Liver (tissue), 9 donors: ENCODE measurements around the gene MAP3K21. TPM values are rescaled to one million over a fixed set of nuclear protein-coding genes. Genes with fewer than 3 reads are reported as not detected.

ENCODE experiments used
- DNase-seq: peaks from one replicate; pipeline ENCODE4 v3.0.0-alpha.2; 2017; ENCODE audit warnings: low spot score
- H3K27ac ChIP-seq, 2 donors: one replicate each; pipeline ENCODE4 v1.7.0; 2013; ENCODE audit warnings: inconsistent platforms in 2 of 2, low read length in 2 of 2, control low read depth in 1 of 2, low read depth in 1 of 2, mild to moderate bottlenecking in 1 of 2
- H3K27me3 ChIP-seq, 4 donors: one replicate each; pipeline versions ENCODE4 v1.6.1 to v1.7.0; 2013; ENCODE audit warnings: low read length in 3 of 4, inconsistent platforms in 1 of 4, mild to moderate bottlenecking in 1 of 4, moderate library complexity in 1 of 4; ENCODE audit not compliant: control insufficient read depth in 4 of 4, insufficient read depth in 4 of 4
- H3K36me3 ChIP-seq, 4 donors: one replicate each; pipeline versions ENCODE4 v1.6.1 to v1.7.0; 2013; ENCODE audit warnings: low read length in 3 of 4, mild to moderate bottlenecking in 3 of 4, low read depth in 1 of 4, moderate library complexity in 1 of 4; ENCODE audit not compliant: control insufficient read depth in 4 of 4, insufficient read depth in 3 of 4
- H3K4me1 ChIP-seq, 4 donors: one replicate each; pipeline versions ENCODE4 v1.6.1 to v1.7.0; 2013; ENCODE audit warnings: low read length in 3 of 4, mild to moderate bottlenecking in 3 of 4, moderate library complexity in 1 of 4; ENCODE audit not compliant: control insufficient read depth in 4 of 4, insufficient read depth in 4 of 4
- H3K4me3 ChIP-seq, 3 donors: one replicate each; pipeline versions ENCODE4 v1.6.1 to v1.7.0; 2013; ENCODE audit warnings: low read length in 3 of 3, control low read depth in 1 of 3, low read depth in 1 of 3, mild to moderate bottlenecking in 1 of 3
- H3K9ac ChIP-seq, 2 donors: one replicate each; pipeline ENCODE4 v1.7.0; 2013; ENCODE audit warnings: low read length in 2 of 2, mild to moderate bottlenecking in 2 of 2, moderate library complexity in 2 of 2, control low read depth in 1 of 2, low read depth in 1 of 2
- H3K9me3 ChIP-seq, 4 donors: one replicate each; pipeline versions ENCODE4 v1.6.1 to v1.7.0; 2013; ENCODE audit warnings: low read length in 3 of 4; ENCODE audit not compliant: control insufficient read depth in 4 of 4
- ATF3 ChIP-seq: IDR thresholded peaks from 2 replicates; pipeline ENCODE4 v1.6.1; 2016; ENCODE audit warnings: antibody characterized with exemption
- CTCF ChIP-seq: fragments of 150-350 bp; IDR thresholded peaks from 2 replicates; pipeline ENCODE4 v1.5.1; 2017; ENCODE audit warnings: improper control_type of control experiment, low read depth, low read length; ENCODE audit not compliant: missing input control
- FOXA1 ChIP-seq: IDR thresholded peaks from 2 replicates; pipeline ENCODE4 v1.6.1; 2016; ENCODE audit warnings: antibody characterized with exemption
- FOXA2 ChIP-seq: IDR thresholded peaks from 2 replicates; pipeline ENCODE4 v1.6.1; 2016; ENCODE audit warnings: antibody characterized with exemption
- GABPA ChIP-seq, 2 donors: IDR thresholded peaks in 1 of 2; conservative IDR thresholded peaks in 1 of 2; 2 replicates each; pipeline ENCODE4 v1.6.1; 2016; ENCODE audit warnings: antibody characterized with exemption in 2 of 2, mild to moderate bottlenecking in 1 of 2, moderate library complexity in 1 of 2
- HNF4A ChIP-seq, 2 donors: conservative IDR thresholded peaks; 2 replicates each; pipeline ENCODE4 v1.6.1; 2016; ENCODE audit warnings: antibody characterized with exemption in 2 of 2, mild to moderate bottlenecking in 2 of 2
- HNF4G ChIP-seq: IDR thresholded peaks from 2 replicates; pipeline ENCODE4 v1.6.1; 2016; ENCODE audit warnings: antibody characterized with exemption
- JUND ChIP-seq, 2 donors: IDR thresholded peaks; 2 replicates each; pipeline ENCODE4 v1.6.1; 2016; ENCODE audit warnings: antibody characterized with exemption in 2 of 2
- MAX ChIP-seq: IDR thresholded peaks from 2 replicates; pipeline ENCODE4 v1.6.1; 2016; ENCODE audit warnings: antibody characterized with exemption
- NR2F2 ChIP-seq: IDR thresholded peaks from 2 replicates; pipeline ENCODE4 v1.6.1; 2016; ENCODE audit warnings: antibody characterized with exemption
- REST ChIP-seq: IDR thresholded peaks from 2 replicates; pipeline ENCODE4 v1.6.1; 2016; ENCODE audit warnings: antibody characterized with exemption, mild to moderate bottlenecking
- SP1 ChIP-seq: IDR thresholded peaks from 2 replicates; pipeline ENCODE4 v1.6.1; 2018; ENCODE audit warnings: antibody characterized with exemption, mild to moderate bottlenecking
- YY1 ChIP-seq: IDR thresholded peaks from 2 replicates; pipeline ENCODE4 v1.6.1; 2016; ENCODE audit warnings: antibody characterized with exemption, mild to moderate bottlenecking
- ZBTB33 ChIP-seq: IDR thresholded peaks from 2 replicates; pipeline ENCODE4 v1.6.1; 2016; ENCODE audit warnings: antibody characterized with exemption
- WGBS: extraction: QIAGEN DNeasy Blood & Tissue Kit; methylation state at CpG from one replicate; pipeline ENCODE4 v1.1.7; 2013; 5-methylcytosine and 5-hydroxymethylcytosine counted together
- polyA plus RNA-seq, 2 donors: library from polyadenylated mRNA; stranded (reverse) in 1 of 2; unstranded in 1 of 2; fragments of 200-250 nt in 1 of 2; fragments of >200 nt in 1 of 2; fragmentation: Nextera tagmentation in 1 of 2; extraction: Ambion mirVana in 1 of 2; gene quantifications; one replicate each; pipeline versions ENCODE4 v1.2.1 to v1.2.3, GENCODE V29; 2013 to 2015
- total RNA-seq, 2 donors: library from RNA; depleted of rRNA; stranded (reverse); fragments of >200 nt; gene quantifications; one replicate each; pipeline ENCODE4 v1.2.3, GENCODE V29; 2014
- donor health status: healthy.
- donor health status: healthy.
- donor health status: healthy.
- donor health status: healthy.
- donor health status: healthy.

Gene MAP3K21
- total and polyA plus RNA-seq, 4 donors: 0.51 to 7.3 (median 1.6) TPM

- DNase-seq: no peak
- 84% methylated on average over 5 of the region's 5 CpGs for WGBS
- H3K9ac ChIP-seq: no peak overlapping the region
Observed at GRCh38 chr1:233376382-233377110, 49.0 kb downstream of the MAP3K21 start.

GRCh38 chr1:233379869-233380438 lies 52.4 kb downstream of the MAP3K21 start:
- Histone ChIP-seq H3K4me3 (no peak overlapping the region), H3K9me3 (peaks cover 0 to 3% (median 0%) of the 10 kb centered on the region in 4 donors), H3K9ac (no peak overlapping the region), H3K27me3 (no peaks in the 10 kb centered on the region), H3K27ac (no peak overlapping the region), H3K36me3 (peaks cover 2 to 22% (median 16%) of the 10 kb centered on the region in 4 donors), H3K4me1 (no peaks in the 10 kb centered on the region)
- DNase-seq: no peak
- TF ChIP-seq CTCF (no peak), NR2F2 (no peak), FOXA1 (no peak), ATF3 (no peak), YY1 (no peak), HNF4G (no peak), ZBTB33 (no peak), HNF4A (conservative IDR thresholded peaks at IDR 0.05) (no peak), GABPA (IDR thresholded peaks at IDR 0.05 in 1 of 2, conservative IDR thresholded peaks at IDR 0.05 in 1 of 2) (no peak), FOXA2 (no peak), SP1 (no peak), MAX (no peak), REST (no peak)
- WGBS: 92% methylated on average over 7 of the region's 7 CpGs

More at GRCh38 chr1:233376382-233377110, 49.0 kb downstream of the MAP3K21 start:
- TF ChIP-seq HNF4A (conservative IDR thresholded peaks at IDR 0.05) (no peak), REST (no peak), JUND (IDR thresholded peaks at IDR 0.05) (no peak), HNF4G (no peak)
- H3K9me3 ChIP-seq: no peaks in the 10 kb centered on the region
- H3K36me3 ChIP-seq: peaks cover 2 to 17% (median 7%) of the 10 kb centered on the region in 4 donors
- H3K27me3 ChIP-seq: no peaks in the 10 kb centered on the region
- H3K27ac ChIP-seq: no peak overlapping the region
- H3K4me1 ChIP-seq: no peaks in the 10 kb centered on the region
- no peak overlapping the region for H3K4me3 ChIP-seq
